Measurements from ENCODE around the gene GPC3. TPM values are rescaled to one million over a fixed set of nuclear protein-coding genes. Genes with fewer than 3 reads are reported as not detected.

The GPC3 gene
- total RNA-seq, 1 experiment from 2014 or later = 32.4 TPM

DNA sequence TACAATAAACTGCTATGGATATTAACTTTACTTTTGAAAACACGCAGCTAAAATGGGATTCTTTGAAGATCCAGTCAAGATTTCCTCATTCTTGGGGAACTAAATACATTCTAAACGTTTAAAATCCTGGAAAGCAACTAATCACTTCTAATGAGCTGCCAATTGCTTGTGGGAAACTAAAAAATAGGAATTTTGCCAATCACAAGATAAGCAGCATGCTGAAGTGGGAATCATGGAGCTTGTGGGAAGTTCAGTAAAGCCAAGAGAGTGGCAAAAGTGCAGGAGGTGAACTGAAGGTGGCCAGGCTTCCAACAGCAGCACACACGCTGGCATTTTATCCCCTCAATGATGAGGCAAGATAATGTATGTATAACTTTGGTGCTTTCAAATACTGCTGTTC is 133.0 kb downstream of the GPC3 start (continued):
- TF ChIP-seq ZNF263 (CRISPR knock-in tag; IDR thresholded peaks at IDR 0.05; ENCODE audit: low read depth) = no peak

DNA sequence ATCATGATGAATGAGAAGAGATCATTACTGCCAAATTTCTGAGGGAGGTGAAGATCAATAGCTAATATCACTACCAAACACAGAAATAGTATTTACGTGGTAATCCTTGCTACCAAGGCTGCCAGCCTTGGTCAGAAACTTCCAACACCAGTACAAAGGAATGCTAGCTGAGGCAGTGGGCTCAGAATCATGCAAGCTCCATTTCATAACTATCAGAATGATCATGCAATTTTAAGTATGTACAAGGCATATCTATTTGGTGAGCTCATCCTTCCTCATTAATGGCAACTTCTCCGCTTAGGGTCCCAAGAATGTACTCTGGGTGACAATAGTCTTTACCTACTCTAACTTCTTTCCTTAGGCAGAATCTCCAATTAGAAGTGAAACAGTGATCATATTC is 135.0 kb downstream of the GPC3 start:
- no peaks in the 10 kb centered on the region for H3K27me3 Mint-ChIP-seq (ENCODE audit: low read depth)
- DNase-seq (ENCODE audit: low spot score) = no peak
- POLR2A ChIA-PET = no interaction called here
- H3K4me1 Mint-ChIP-seq = peaks cover 5% of the 10 kb centered on the region; the same call in 1 of the 2 replicates
- CTCF ChIA-PET = no interaction called here
- H3K9me3 Mint-ChIP-seq = no peaks in the 10 kb centered on the region
- ATAC-seq = no peak
- TF ChIP-seq, protein P1, sequence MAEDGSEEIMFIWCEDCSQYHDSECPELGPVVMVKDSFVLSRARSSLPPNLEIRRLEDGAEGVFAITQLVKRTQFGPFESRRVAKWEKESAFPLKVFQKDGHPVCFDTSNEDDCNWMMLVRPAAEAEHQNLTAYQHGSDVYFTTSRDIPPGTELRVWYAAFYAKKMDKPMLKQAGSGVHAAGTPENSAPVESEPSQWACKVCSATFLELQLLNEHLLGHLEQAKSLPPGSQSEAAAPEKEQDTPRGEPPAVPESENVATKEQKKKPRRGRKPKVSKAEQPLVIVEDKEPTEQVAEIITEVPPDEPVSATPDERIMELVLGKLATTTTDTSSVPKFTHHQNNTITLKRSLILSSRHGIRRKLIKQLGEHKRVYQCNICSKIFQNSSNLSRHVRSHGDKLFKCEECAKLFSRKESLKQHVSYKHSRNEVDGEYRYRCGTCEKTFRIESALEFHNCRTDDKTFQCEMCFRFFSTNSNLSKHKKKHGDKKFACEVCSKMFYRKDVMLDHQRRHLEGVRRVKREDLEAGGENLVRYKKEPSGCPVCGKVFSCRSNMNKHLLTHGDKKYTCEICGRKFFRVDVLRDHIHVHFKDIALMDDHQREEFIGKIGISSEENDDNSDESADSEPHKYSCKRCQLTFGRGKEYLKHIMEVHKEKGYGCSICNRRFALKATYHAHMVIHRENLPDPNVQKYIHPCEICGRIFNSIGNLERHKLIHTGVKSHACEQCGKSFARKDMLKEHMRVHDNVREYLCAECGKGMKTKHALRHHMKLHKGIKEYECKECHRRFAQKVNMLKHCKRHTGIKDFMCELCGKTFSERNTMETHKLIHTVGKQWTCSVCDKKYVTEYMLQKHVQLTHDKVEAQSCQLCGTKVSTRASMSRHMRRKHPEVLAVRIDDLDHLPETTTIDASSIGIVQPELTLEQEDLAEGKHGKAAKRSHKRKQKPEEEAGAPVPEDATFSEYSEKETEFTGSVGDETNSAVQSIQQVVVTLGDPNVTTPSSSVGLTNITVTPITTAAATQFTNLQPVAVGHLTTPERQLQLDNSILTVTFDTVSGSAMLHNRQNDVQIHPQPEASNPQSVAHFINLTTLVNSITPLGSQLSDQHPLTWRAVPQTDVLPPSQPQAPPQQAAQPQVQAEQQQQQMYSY (CRISPR knock-in tag; IDR thresholded peaks at IDR 0.05) = no peak
- TF ChIP-seq, protein P2, sequence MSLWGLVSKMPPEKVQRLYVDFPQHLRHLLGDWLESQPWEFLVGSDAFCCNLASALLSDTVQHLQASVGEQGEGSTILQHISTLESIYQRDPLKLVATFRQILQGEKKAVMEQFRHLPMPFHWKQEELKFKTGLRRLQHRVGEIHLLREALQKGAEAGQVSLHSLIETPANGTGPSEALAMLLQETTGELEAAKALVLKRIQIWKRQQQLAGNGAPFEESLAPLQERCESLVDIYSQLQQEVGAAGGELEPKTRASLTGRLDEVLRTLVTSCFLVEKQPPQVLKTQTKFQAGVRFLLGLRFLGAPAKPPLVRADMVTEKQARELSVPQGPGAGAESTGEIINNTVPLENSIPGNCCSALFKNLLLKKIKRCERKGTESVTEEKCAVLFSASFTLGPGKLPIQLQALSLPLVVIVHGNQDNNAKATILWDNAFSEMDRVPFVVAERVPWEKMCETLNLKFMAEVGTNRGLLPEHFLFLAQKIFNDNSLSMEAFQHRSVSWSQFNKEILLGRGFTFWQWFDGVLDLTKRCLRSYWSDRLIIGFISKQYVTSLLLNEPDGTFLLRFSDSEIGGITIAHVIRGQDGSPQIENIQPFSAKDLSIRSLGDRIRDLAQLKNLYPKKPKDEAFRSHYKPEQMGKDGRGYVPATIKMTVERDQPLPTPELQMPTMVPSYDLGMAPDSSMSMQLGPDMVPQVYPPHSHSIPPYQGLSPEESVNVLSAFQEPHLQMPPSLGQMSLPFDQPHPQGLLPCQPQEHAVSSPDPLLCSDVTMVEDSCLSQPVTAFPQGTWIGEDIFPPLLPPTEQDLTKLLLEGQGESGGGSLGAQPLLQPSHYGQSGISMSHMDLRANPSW (CRISPR knock-in tag; conservative IDR thresholded peaks at IDR 0.05; ENCODE audit: low read depth) = no peak
- TF ChIP-seq GTF2I (CRISPR knock-in tag; conservative IDR thresholded peaks at IDR 0.05) = no peak
- TF ChIP-seq GABPB1 (CRISPR knock-in tag; IDR thresholded peaks at IDR 0.05) = no peak
- TF ChIP-seq, protein P3, sequence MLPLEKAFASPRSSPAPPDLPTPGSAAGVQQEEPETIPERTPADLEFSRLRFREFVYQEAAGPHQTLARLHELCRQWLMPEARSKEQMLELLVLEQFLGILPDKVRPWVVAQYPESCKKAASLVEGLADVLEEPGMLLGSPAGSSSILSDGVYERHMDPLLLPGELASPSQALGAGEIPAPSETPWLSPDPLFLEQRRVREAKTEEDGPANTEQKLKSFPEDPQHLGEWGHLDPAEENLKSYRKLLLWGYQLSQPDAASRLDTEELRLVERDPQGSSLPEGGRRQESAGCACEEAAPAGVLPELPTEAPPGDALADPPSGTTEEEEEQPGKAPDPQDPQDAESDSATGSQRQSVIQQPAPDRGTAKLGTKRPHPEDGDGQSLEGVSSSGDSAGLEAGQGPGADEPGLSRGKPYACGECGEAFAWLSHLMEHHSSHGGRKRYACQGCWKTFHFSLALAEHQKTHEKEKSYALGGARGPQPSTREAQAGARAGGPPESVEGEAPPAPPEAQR (CRISPR knock-in tag; IDR thresholded peaks at IDR 0.05) = no peak
- no peak for TF ChIP-seq KAT7 (CRISPR knock-in tag; IDR thresholded peaks at IDR 0.05; ENCODE audit: borderline replicate concordance)
- TF ChIP-seq TEAD1 (CRISPR knock-in tag; IDR thresholded peaks at IDR 0.05) = no peak
- TF ChIP-seq NR3C1 (CRISPR knock-in tag; conservative IDR thresholded peaks at IDR 0.05; ENCODE audit: low read depth) = no peak
- TF ChIP-seq ZNF263 (CRISPR knock-in tag; IDR thresholded peaks at IDR 0.05; ENCODE audit: low read depth) = no peak
- TF ChIP-seq, protein P4, sequence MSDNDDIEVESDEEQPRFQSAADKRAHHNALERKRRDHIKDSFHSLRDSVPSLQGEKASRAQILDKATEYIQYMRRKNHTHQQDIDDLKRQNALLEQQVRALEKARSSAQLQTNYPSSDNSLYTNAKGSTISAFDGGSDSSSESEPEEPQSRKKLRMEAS (CRISPR knock-in tag; IDR thresholded peaks at IDR 0.05) = no peak
- TF ChIP-seq, protein P5, sequence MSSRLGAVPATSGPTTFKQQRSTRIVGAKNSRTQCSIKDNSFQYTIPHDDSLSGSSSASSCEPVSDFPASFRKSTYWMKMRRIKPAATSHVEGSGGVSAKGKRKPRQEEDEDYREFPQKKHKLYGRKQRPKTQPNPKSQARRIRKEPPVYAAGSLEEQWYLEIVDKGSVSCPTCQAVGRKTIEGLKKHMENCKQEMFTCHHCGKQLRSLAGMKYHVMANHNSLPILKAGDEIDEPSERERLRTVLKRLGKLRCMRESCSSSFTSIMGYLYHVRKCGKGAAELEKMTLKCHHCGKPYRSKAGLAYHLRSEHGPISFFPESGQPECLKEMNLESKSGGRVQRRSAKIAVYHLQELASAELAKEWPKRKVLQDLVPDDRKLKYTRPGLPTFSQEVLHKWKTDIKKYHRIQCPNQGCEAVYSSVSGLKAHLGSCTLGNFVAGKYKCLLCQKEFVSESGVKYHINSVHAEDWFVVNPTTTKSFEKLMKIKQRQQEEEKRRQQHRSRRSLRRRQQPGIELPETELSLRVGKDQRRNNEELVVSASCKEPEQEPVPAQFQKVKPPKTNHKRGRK (CRISPR knock-in tag; IDR thresholded peaks at IDR 0.05; ENCODE audit: borderline replicate concordance) = no peak
- TF ChIP-seq TEAD4 (CRISPR knock-in tag; IDR thresholded peaks at IDR 0.05) = no peak
- TF ChIP-seq SMAD4 (CRISPR knock-in tag; IDR thresholded peaks at IDR 0.05) = no peak
- TF ChIP-seq, protein P6, sequence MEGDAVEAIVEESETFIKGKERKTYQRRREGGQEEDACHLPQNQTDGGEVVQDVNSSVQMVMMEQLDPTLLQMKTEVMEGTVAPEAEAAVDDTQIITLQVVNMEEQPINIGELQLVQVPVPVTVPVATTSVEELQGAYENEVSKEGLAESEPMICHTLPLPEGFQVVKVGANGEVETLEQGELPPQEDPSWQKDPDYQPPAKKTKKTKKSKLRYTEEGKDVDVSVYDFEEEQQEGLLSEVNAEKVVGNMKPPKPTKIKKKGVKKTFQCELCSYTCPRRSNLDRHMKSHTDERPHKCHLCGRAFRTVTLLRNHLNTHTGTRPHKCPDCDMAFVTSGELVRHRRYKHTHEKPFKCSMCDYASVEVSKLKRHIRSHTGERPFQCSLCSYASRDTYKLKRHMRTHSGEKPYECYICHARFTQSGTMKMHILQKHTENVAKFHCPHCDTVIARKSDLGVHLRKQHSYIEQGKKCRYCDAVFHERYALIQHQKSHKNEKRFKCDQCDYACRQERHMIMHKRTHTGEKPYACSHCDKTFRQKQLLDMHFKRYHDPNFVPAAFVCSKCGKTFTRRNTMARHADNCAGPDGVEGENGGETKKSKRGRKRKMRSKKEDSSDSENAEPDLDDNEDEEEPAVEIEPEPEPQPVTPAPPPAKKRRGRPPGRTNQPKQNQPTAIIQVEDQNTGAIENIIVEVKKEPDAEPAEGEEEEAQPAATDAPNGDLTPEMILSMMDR (IDR thresholded peaks at IDR 0.05) = no peak
- TF ChIP-seq RELA (CRISPR knock-in tag; IDR thresholded peaks at IDR 0.05; ENCODE audit: borderline replicate concordance) = no peak
- H3K27ac Mint-ChIP-seq = no peak overlapping the region
- H3K36me3 Mint-ChIP-seq = no peaks in the 10 kb centered on the region
- no peak overlapping the region for H3K4me3 Mint-ChIP-seq
